CD4-positive, alpha-beta T cell treated with Interleukin-6 at 100 ng/mL for 8 hours (primary cell): Measurements from ENCODE around the gene ORMDL1.

Source experiments
- DNase-seq: peaks from one replicate; pipeline ENCODE4 v3.0.0-alpha.2; 2020; ENCODE audit warnings: mixed read lengths, low spot score

Gene ORMDL1, protein sequence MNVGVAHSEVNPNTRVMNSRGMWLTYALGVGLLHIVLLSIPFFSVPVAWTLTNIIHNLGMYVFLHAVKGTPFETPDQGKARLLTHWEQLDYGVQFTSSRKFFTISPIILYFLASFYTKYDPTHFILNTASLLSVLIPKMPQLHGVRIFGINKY

DNA sequence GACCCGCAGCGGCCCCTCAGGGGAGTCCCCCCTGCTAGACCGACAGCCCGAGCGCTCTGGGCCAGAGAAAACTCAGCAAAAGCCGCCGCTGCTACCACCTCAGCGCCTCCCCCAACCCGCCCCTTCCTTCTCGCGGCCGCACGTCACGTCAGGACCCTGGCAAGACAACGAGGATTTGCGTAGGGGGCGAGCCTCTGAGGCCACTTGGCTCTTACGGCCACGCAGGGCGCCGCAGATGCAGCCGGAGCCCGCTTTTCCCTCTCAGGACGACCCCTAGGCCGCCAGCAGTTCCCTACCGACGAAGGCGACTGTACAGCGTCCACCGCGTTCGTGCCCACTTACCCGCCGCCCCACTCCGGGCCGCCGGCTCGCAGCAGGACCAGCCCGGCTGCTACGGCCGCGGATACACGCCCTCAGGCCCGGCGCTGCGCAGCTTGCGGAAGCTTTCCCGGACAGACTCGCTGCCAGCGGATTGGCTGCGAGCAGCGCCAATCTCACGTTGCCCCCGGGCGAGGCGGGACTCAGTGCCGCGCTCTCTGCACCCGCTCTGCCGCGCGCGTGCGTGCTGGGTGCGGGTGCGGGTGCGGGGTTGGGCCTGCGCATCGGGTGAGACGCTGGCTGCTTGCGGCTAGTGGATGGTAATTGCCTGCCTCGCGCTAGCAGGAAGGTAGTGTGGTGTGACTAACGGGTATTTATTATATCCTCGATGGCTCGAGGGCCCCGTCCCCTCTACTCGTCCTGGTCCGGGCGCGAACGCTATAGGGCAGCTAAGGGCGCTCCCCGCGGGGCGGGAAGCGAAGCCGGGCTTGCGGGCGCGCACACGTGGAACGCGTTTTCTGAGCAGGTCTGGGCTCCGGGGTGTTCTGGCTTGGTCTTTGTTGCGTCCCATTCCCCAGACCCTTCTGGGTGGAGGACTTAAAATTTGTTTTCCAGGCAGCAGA, at the start of gene ORMDL1, which contains the start of gene PMS1:
Gene ORMDL1 (minus strand): TSS at position 413 of the 941 bp plus-strand sequence. CDS start 1,744 bp downstream, outside the sequence.
Gene PMS1 (plus strand): TSS at position 524 of the 941 bp plus-strand sequence. CDS start 7,360 bp downstream, outside the sequence.
- peak; percentile 93 for DNase-seq

DNA sequence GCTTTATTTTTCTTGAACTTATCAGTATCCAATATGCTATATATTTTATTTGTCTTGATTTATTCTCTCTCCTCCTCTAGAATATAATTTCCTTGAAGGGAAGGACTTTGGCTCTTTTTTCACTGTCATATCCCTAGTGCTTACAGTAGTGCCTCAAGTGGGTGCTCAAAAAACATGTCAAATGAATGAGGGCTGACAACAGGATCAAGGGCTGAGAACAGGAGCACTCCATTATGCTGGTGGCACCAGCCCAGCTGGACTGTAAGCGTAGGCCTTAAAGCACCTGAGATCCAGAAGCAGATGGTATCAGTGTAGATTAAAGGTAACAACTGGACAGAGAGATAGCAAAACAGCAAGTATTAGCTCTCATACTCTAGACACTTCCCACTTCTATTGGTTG, 46.4 kb upstream of the ORMDL1 start:
- DNase-seq, result no peak

DNA sequence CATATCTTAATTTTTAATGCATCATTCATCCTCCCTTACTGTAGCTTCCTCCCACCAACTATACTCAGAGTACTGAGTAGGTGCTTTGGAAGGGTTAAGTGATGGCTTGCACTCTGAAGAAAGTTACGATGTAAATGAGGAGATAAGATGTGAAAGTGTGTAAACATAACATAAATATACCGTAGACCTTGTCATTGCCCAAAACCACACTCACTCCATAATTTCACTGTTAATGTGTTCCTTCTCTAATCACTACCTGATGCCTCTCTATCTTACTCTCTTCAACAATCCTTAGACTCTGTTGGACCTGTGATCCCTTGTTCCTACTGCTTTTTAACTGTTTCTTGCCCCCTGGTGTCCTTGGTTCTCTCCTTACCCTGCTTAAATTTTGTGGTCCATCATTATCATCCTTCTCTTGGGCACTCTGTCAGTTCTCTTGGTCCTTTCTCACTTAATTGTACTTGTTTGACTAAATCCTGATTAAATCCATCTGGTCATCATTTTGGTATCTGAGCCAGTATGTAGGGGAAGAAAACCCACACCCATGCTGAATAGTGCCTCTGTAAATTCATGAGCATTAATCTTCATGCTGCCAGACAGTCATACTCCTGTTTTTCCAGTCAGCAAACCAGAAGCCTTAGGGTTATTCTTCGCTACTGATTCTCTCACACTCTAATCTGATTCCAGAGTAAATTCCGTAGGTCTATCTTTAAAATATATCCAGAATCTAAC, 45.1 kb upstream of the ORMDL1 start:
- DNase-seq, result no peak

DNA sequence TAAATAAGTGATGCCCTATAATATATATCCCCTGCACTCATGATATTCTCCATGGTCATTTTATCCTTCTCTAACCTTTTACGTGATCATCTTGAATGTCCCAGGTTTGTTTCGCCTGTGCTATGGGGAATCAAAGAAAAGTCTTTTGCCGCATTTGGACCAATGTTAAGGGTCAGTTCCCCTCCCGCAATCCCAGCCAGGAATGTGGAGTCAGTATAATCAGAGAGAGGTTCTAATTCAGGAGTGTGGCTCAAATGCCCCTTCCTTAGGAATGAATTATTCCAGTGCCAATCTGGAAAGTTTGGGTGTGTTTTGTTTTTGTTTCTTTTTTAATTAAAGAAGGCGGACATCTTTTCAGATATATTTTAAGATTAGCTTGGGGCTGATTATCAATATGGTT, 41.9 kb upstream of the ORMDL1 start:
- no peak for DNase-seq

DNA sequence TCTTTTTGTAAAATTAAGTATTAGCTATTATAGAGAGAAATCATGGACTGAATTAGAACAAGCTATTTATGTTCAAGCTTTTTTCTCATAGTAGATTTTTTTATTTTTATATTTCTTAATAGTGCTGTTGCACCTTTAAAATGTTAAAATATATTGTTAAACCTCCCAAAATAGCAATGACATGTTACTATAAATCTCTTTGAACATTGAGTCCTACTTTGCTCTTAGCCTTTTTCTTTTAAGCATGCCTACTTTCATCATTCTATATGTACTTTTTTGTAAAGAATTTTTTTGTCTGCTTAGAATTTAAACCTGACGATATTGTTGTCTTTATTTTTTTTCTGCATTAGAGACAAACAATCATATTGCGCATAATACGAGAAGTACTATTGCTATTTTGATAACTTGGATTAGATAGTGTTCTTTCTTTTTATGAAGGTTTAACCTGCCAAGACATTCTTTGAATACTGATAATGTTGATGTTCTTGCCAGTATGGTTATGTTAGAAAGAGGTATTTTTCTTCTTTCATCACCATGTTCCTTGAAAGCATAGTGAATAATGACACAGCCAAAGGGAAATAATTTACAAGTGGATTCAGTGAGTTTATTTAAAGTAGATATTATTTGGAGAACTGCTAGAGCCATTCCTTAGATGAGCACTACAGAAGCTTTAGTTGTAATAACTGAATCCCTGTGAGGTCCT, 40.7 kb upstream of the ORMDL1 start:
- DNase-seq, result no peak

DNA sequence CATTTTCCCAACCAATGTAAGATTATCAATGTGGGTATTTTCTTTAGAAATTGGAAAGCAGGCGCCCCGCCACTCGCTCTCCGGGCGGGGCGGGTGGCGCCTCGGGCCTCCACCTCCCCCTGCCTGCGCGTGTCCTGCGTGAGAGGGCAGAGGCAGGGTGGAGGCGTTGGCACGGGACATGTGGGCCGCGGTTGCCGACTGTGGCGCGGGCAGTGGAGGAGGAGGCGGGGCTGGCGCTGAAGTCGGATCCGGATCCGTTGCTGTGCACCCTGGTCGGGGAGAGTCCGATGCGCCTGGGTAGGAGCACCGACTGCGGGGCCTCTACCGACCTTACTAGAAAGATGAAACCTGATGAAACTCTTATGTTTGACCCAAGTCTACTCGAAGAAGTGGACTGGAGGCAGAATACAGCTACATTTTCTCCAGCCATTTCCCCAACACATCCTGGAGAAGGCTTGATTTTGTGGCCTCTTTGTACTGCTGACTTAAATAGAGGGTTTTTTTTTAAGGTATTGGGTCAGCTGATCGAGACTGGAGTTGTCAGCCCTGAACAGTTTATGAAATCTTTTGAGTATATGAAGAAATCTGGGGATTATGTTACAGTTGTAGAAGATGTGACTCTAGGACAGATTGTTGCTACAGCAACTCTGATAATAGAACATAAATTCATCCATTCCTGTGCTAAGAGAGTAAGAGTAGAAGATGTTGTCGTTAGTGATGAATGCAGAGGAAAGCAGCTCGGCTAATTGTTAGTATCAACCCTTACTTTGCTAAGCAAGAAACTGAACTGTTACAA, 38.0 kb upstream of the ORMDL1 start:
- DNase-seq, result no peak

DNA sequence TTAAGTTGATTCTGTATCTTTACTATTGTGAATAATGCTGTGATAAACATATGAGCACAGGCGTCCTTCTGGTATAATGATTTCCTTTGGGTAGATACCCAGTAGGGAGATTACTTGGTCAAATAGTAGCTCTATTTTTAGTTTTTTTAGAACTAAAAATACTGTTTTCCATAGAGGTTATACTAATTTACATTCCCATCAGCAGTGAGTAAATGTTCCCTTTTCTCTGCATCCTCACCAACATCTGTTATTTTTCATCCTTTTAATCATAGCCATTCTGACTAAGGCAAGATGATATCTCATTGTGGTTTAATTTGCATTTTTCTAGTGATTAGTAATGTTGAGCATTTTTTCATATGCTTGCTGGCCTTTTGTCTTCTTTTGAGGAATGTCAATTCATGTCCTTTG, 35.2 kb upstream of the ORMDL1 start:
- no peak for DNase-seq

DNA sequence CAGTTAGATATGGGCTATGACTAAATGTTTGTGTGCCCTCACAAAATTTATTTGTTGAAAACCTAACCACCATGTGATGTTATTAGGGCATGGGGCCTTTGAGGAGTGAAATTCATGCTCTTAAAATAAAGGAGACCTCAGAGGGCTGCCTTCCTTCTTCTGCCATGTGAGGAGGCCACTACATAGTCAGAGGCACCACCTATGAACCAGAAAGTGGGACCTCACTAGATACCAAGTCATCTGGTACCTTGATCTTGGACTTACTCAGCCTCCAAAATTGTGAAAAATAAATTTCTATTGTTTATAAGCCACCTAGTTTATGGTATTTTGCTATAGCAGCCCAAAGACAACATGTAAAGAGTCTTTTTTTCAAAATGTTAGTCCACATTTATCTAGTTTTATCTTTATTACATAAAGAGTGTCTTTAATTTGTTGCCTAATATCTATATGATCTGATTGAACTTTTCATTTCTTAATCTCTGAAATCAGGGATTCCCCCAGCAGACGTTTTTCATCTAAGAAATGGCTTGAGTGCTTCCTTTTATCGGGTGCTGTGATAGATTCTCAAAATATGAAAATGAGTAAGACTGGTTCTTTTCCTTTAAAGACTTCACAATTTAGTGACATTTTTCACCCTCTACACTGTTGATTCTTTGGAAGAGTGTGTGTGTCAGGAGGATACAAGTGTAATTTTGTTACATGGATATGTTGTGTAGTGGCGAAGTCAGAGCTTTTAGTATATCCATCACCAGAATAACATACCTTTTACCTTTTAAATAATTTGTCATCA, 34.3 kb upstream of the ORMDL1 start:
- no peak for DNase-seq

DNA sequence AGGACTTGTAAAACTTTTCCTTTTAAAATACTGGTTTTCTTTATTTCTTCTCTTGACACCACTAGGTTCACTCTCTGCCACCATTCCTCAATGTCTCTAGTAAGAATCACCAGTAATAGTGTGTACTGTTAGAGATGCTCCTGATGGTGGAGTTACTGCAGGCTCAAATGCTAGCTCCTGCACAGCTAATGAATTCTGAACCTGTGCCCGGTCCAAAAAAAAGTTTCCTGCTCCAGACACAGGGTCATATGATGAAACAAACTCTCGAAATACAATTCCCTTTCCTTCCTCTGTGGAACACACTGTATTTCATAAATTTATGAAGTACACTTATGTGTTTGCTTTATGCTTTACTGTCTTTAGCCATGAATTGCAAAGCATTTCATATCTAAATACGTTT, 19.3 kb upstream of the ORMDL1 start:
- no peak for DNase-seq

DNA sequence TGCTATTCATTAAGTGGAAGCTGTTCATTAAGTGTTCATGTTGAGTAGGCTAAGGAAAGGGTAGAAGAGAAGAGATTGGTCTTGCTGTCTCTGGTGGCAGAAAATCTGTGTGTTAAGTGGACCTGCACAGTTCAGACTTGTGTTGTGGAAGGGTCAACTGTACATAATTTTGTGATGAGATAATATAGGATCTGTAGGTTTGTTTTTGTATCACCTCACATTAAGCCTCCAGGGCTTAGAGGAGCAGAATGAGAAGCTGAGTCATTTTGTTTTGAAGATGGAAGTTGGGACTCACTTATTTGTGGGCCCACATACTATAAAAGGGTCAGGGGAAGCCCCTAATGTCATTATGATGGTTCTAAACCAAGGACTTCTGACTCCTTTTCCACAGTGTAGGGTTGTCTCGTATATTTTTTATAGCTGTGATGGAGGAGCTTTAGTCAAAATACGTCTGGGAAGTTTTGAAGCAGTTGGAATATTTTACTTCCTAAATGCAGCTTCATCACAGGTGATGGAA, 18.3 kb upstream of the ORMDL1 start:
- DNase-seq, result no peak

DNA sequence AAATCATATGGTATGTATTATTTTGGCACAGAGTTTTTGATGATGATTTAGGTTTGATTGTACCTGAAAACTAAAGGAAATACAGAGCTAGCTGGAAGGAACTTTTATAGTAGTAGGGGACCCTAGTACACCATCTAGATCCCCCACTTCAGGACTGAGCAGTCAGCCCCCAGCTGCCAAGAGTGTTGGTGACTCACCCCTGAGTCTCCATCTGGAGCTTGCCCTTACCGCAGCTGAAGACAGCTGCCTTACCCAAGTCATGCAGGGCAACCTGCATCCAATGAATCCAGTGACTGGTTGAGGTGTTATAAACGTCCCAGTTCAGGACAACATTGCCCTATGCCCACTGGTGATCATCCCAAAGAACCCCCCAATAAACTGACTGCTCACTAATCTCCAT, 15.4 kb upstream of the ORMDL1 start:
- DNase-seq, result no peak

DNA sequence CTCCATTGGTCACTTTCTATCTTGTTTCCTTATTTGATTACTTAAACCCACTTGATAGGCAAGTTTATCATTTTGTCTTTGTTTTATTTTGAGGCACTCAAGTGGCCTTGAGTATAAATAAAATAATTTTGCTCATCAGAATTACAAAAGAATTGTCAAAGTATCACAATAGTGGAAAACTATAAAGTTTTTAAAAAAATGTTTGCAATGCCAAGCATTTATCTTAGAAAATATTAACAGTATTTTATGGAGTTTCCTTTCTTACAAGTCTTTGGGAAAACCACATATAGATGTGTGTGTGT, 14.8 kb upstream of the ORMDL1 start:
- no peak for DNase-seq

DNA sequence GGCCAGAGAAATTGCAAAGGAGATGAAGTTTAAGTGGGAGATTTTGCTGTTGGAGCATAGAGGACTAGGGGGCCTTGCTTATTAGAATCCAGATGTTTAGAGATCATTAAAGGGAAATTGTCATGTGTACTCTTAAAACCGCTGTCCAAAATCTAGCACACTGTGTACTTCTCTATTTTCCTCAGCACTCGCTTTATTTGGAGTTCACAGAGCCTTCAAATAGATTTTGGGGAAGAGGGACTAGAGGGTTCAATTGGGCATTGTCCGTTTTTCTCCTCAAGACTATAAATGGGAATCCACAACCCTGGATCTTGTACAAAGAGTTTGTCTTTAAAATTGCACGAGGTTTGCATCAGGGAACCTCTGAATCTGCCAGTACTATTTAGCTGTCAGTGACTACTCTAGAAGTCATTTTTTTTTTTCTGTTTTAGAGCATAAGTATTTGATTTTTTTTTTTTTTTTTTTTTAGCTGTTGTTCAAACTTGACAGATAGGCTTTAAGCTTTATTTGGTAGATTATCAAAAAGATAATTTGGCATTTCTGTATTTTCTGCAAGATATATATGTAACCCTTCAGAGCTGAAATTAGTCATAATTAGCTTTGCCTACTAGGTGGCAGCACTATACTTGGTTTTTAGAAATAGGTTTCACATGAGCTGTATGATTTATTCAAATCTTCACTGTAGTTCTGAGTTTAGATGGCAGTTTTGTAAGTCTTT, 14.3 kb upstream of the ORMDL1 start:
- no peak for DNase-seq

DNA sequence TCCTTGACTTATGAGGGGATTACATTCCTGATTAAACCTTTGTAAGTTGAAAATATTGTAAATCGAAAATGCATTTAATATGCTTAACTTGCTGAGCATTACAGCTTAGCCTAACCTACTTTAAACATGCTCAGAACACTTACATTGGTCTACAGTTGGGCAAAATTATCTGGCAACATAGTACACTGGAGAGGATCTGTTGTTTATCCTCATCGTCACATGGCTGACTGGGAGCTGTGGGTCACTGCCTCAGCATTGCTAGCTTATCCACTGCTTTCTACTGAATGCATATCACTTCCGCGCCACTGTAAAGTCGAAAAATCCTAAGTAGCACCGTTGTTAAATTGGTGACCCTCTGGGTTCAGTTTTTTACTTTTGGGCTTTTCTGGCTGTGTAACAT, 13.8 kb upstream of the ORMDL1 start:
- DNase-seq, result no peak

DNA sequence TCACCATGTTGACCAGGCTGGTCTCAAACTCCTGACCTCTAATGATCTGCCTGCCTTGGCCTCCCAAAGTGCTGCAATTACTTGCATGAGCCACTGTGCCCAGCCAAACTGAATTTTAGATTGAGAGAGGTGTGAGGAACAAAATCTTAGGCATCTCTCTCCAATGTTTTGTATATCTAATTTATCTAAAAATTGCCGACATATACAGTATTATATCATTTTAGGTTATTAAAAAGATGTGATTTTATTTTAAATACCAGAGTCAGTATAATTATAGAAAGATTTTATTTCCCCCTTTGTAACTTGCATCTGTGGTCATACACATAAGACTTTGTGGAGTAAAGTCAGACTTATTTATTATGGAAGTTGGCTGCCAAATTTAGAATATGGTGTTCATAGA, 10.2 kb upstream of the ORMDL1 start:
- no peak for DNase-seq

DNA sequence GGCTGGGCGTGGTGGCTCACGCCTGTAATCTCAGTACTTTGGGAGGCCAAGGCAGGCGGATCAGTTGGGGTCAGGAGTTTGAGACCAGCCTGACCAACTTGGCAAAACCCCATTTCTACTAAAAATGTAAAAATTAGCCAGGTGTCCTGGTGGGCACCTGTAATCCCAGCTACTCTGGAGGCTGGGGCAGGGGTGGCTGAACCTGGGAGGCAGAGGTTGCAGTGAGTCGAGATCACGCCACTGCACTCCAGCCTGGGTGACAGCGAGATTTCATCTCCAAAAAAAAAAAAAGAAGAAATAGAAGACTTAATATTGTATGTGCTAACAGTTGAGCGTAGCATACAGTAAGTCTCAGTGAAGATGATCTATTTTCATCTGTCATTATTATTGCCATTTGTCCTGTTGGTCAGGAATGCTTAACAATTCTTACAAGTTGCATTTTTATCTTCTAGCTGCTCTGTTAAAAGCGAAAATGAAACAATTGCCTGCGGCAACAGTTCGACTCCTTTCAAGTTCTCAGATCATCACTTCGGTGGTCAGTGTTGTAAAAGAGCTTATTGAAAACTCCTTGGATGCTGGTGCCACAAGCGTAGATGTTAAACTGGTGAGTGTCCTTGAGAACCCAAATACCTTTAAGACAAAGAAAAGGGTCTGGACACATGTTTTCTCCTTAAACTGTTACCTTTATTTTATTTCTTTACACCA, 7.4 kb upstream of the ORMDL1 start:
- DNase-seq, result no peak

DNA sequence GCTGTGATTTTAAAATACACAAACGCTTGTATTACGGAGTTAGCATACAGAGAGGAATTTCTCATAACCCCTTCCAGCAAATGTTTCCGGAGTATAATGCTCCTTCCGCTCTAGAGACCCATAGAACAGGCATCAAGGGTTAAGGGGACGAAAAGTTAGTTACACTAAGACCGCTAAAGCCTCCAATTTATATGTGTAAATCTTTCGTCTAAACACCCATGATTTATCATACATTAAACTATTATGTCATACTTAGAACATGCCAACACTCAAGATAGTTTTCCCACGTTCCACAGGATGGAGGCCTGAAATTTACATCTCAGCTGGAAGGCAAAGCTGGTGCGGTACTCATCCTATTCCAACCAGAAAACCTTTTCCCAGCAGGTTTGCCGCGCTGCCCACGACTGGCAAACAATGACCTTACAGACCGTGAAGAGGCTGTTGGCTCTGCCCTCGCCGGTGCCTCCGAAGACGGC, 650 bp downstream of the ORMDL1 start:
- DNase-seq, result peak; percentile 23

DNA sequence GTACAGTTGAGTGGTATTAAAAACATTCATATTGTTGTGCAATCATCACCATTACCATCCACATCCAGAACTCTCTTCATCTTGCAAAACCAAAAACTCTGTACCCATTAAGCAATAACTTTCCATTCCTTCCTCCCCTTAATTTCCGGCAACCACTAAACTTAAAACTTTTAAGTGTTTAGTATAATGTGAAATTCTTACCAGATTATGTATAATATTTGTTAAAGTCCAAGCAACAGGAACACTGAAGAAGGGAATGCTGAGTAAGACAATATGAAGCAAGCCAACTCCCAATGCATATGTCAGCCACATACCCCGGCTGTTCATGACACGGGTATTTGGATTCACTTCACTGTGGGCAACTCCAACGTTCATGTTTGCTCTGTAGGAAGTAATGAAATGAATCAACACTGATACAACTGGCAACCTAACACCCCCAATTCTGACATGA, 1.9 kb downstream of the ORMDL1 start:
- no peak for DNase-seq

DNA sequence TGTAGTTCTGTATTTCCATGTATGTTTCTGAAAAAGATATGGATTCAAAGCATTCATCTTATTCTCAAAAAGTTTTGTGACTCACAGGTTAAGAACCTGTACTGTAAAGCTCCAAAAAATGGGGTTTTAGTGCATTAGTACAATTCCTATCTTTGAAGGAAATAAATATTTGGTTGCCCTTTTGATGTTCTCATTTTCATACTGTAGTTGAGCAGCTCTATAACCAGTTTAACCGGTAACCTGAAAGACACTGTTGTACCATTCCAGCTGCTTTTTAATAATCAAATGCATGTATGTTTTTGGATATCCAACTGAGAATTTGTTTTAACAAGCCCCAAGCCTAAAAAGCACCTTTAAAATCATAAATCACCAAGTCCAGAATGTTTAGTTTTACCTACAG, 11.9 kb downstream of the ORMDL1 start:
- no peak for DNase-seq
